Glutamatergic neuron (in vitro differentiated cells): ENCODE data around the gene CEBPZOS. TPM values are rescaled to one million over a fixed set of nuclear protein-coding genes. Genes with fewer than 3 reads are reported as not detected.

Experiments
- DNase-seq: peaks from one replicate; pipeline ENCODE4 v3.0.0; 2022
- H3K27ac Mint-ChIP-seq: one replicate; pipeline ENCODE4 v1.8.0; 2020; ENCODE audit warnings: mild to moderate bottlenecking, mixed read lengths, inconsistent platforms; ENCODE audit not compliant: unreplicated experiment
- H3K27me3 Mint-ChIP-seq: one replicate; pipeline ENCODE4 v1.8.0; 2020; ENCODE audit warnings: mild to moderate bottlenecking, moderate library complexity, mixed read lengths, inconsistent platforms; ENCODE audit not compliant: unreplicated experiment
- H3K36me3 Mint-ChIP-seq: one replicate; pipeline ENCODE4 v1.8.0; 2020; ENCODE audit warnings: mild to moderate bottlenecking, mixed read lengths, inconsistent platforms; ENCODE audit not compliant: unreplicated experiment
- H3K4me1 Mint-ChIP-seq: one replicate; pipeline ENCODE4 v1.8.0; 2020; ENCODE audit warnings: mild to moderate bottlenecking, low read depth, mixed read lengths, inconsistent platforms; ENCODE audit not compliant: unreplicated experiment
- H3K4me3 Mint-ChIP-seq: one replicate; pipeline ENCODE4 v1.8.0; 2020; ENCODE audit warnings: mild to moderate bottlenecking, mixed read lengths, inconsistent platforms; ENCODE audit not compliant: unreplicated experiment
- H3K9me3 Mint-ChIP-seq: one replicate; pipeline ENCODE4 v1.8.0; 2020; ENCODE audit warnings: mild to moderate bottlenecking, moderate library complexity, mixed read lengths, inconsistent platforms; ENCODE audit not compliant: unreplicated experiment
- CTCF ChIP-seq: fragments of 200-600 bp; sonication (generic); IDR thresholded peaks from one replicate; pipeline ENCODE4 v1.5.0; 2021; ENCODE audit not compliant: partially characterized antibody, unreplicated experiment
- long read RNA-seq: library from polyadenylated mRNA; unstranded; transcript quantifications from one replicate; pipeline ENCODE4 v2.0.0, GENCODE V29; 2020; ENCODE audit not compliant: unreplicated experiment
- total RNA-seq: library from RNA; stranded (reverse); fragmentation: NEBNext Ultra II Directional; extraction: Animal tissue kit (Norgen Biotek cat#: 25700); gene quantifications from one replicate; pipeline ENCODE4 v1.2.1, GENCODE V29; 2021; ENCODE audit not compliant: unreplicated experiment

Gene CEBPZOS
- 39.9 TPM for total RNA-seq
- long read RNA-seq, transcript CEBPZOS-204 (5 exons, 3,158 nt), result major isoform, 13 of 20 reads
- long read RNA-seq, partial matches to known transcripts, result 2 of 20 reads
- long read RNA-seq, other reads (novel, unspliced or antisense), result 3 of 20 reads

GRCh38 chr2:37196320-37197195 lies at the start of gene CEBPZOS:
Gene CEBPZOS, plus strand, starts transcription at chr2:37196496. Its CDS starts 3,209 bp downstream, at chr2:37199705.
- Mint-ChIP-seq H3K36me3 (peaks cover 8% of the 10 kb centered on the region), H3K27ac (peak within 1 kb of the TSS; percentile 96), H3K4me3 (peak within 1 kb of the TSS; percentile 99), H3K9me3 (peaks cover 1% of the 10 kb centered on the region), H3K4me1 (peaks cover 6% of the 10 kb centered on the region), H3K27me3 (peaks cover 6% of the 10 kb centered on the region)
- DNase-seq, result peak; percentile 83
- no peak for TF ChIP-seq CTCF

GRCh38 chr2:37148325-37148724 lies 48.0 kb upstream of the CEBPZOS start:
- no peak overlapping the region for H3K4me3 Mint-ChIP-seq
- H3K36me3 Mint-ChIP-seq, result no peaks in the 10 kb centered on the region
- H3K27me3 Mint-ChIP-seq, result no peaks in the 10 kb centered on the region
- H3K4me1 Mint-ChIP-seq, result no peaks in the 10 kb centered on the region
- TF ChIP-seq CTCF, result no peak
- H3K9me3 Mint-ChIP-seq, result no peaks in the 10 kb centered on the region
- no peak overlapping the region for H3K27ac Mint-ChIP-seq
- no peak for DNase-seq

- Mint-ChIP-seq H3K27me3 (no peaks in the 10 kb centered on the region), H3K36me3 (no peaks in the 10 kb centered on the region), H3K9me3 (no peaks in the 10 kb centered on the region), H3K4me1 (no peaks in the 10 kb centered on the region), H3K4me3 (no peak overlapping the region), H3K27ac (no peak overlapping the region)
- DNase-seq, result no peak
- TF ChIP-seq CTCF, result no peak
Measured at GRCh38 chr2:37149626-37150322, 46.5 kb upstream of the CEBPZOS start.

GRCh38 chr2:37153224-37153623 lies 43.1 kb upstream of the CEBPZOS start:
- no peaks in the 10 kb centered on the region for H3K9me3 Mint-ChIP-seq
- H3K4me1 Mint-ChIP-seq, result peaks cover 5% of the 10 kb centered on the region
- no peaks in the 10 kb centered on the region for H3K27me3 Mint-ChIP-seq
- no peaks in the 10 kb centered on the region for H3K36me3 Mint-ChIP-seq
- no peak for DNase-seq
- H3K27ac Mint-ChIP-seq, result no peak overlapping the region
- H3K4me3 Mint-ChIP-seq, result no peak overlapping the region
- no peak for TF ChIP-seq CTCF
